Raji (cell line): ENCODE data around the gene GPRIN2.

ENCODE experiments used
- POLR2A ChIP-seq: IDR thresholded peaks from 2 replicates; pipeline ENCODE4 v1.6.1; 2011; ENCODE audit warnings: low read depth, low read length, control low read depth; ENCODE audit not compliant: insufficient read depth

The GPRIN2 gene

GRCh38 chr10:46551701-46552525 lies 4.5 kb downstream of the GPRIN2 start:
- no peak for TF ChIP-seq POLR2A

GRCh38 chr10:46550795-46551700 lies 5.4 kb downstream of the GPRIN2 start:
- no peak for TF ChIP-seq POLR2A

- no peak for TF ChIP-seq POLR2A
Measured at GRCh38 chr10:46550076-46550790, 6.2 kb downstream of the GPRIN2 start.

DNA sequence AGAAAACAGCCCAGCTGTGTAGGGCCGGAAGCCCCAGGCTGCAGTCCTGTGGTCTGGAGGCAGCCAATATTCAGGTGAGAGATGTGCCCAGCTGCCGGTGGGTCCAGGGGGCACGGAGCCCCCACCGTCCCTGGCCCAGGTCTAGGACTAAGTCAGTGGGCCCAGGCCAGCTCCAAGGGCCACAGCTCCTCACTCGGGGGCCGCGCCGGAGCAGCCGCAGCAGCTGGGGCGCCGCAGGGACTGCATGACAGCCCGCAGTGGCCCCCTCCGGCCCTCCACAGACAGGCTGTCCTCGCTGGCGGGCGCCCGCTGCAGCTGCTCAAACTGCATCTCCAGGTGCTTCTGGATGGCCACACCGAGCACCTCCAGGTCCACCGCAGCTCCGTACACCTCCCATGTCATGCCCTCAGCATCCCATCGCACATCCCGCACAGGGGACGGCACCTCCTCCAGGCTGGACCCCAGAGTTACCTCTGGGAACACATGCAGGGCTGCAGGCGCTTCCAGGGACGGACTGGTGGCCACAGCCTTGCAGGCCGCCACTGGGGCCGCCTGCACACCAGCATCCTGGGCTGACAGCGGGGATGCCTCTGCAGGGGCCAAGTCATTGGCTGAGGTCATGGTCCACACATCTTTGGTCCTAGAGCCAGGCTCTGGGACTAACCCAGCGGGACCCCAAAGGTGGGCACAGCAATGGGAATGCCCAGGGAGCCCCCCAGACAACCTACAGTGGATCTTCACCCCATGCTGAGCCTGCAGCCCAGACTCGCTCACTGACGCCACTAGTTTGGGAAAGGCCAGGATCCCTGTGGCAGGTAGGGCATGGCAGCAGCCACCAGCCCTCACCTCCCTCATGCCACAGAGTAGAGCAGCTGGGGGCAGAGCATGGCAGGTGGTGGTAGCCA lies 7.0 kb downstream of the GPRIN2 start:
- TF ChIP-seq POLR2A = no peak

DNA sequence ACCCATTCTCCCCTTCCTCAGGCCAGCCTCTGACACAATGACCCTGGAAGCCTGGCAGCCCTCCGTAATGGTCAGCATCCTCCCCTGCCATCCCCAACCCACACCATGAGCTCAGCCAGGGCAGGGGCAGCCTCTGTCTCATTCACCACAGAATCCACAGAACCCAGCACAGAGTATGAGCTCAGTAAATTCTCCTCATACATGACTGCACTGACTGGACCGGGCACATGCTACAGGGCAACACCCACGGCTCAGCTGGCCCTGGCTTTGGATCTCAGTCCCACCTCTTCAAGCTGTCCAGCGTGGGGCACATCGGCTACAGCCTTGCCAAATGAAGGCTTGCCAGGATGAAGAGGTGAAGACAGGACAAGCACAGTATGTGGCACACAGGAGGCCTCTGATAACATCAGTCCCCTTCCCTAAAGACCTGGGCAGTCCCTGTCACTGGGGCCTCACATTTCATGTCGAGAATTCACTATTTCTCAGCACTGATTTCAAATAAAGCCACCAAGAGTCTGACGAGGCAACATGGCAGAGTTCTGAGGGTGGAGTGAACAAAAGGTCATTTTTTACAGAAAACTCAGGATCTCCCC lies 7.9 kb downstream of the GPRIN2 start:
- TF ChIP-seq POLR2A = no peak

DNA sequence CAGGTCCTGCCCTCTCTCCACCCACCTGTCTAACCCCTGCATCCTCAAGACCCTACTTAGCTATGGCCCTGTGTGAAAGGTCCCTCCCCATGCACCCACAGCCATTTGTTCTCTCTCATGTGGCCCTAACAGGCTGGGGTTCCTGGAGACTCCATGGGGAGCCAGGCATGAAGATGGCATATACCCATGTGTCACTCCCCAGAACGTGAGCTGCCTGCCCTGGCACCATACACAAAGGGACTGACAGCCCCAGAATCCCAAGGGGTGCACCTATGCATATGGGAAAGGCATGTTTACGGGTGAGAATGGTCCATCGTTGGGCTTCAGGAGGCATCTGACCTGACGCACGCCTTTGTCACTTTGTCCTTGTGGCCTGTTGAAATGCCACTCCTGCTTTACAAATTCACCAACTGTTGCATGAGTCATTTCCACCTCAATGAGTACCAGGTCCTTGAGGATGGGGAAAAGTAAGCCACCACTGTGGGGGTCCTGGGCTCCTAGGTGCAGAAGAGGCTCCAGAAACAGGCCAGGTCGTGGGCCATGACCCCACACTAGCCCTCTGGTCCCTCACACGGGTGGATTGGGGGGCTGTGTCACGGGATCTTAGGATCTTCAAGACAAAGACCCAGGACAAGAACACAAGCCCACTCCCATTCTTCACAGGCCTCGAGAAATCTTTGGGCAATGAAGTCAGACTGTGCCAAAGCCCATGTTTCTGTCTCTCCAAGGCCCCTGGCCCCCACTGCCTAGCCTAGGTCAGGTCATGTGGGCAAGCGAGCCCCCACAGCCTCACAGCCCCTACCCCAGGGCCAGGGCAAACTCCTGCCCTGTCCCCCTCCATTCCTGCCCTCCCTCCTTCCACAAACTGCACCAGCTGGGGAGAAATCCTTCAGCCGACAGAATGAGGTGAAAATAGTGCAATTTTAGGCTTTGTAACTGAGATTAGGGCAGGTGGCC lies 8.6 kb downstream of the GPRIN2 start:
- TF ChIP-seq POLR2A = no peak

DNA sequence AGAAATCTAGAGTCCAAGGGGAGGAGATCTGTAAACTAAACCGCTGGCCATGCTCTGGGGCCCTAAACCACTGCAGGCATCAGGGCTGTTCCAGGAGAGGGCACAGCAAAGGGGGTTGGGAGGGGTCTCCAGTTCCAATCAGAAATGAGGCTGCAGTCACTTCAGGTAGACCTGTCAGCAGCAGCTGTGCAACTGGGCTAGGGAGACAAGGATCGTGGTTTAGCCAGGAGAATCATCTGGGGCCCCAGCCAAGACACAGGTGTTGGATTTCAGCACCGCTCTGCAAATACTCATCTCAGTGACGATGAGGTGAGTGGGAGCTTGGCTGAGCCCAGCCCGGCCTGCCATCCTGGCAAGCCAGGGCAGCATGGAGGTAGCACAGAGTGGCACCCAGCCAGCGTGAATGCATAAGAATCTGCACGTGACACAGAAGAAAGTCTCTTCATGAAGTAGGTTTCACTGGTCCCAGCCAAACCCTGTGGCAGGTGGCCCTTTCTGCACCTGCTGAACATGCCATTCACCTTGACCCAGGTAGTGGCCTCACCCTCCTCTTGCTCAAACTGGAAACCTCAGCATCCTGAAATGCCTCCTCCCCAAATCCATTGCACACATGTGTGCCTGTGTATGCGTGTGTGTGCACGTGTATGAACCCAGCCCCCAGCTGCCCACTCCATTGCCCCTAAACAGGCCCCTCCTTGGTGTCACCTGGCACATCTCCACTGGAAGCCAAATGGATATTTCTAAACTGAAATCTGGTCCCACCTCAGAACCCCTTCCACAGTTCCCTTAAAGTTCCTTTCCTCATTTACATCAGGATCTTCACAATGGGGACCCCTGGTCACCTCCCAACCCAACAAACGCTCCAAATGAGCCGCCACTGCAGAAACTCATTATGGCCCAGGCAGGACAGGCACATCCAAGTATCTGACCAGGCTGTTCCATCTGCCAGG lies 9.6 kb downstream of the GPRIN2 start:
- no peak for TF ChIP-seq POLR2A

- no peak for TF ChIP-seq POLR2A
Measured at GRCh38 chr10:46545861-46546590, 10.4 kb downstream of the GPRIN2 start.

DNA sequence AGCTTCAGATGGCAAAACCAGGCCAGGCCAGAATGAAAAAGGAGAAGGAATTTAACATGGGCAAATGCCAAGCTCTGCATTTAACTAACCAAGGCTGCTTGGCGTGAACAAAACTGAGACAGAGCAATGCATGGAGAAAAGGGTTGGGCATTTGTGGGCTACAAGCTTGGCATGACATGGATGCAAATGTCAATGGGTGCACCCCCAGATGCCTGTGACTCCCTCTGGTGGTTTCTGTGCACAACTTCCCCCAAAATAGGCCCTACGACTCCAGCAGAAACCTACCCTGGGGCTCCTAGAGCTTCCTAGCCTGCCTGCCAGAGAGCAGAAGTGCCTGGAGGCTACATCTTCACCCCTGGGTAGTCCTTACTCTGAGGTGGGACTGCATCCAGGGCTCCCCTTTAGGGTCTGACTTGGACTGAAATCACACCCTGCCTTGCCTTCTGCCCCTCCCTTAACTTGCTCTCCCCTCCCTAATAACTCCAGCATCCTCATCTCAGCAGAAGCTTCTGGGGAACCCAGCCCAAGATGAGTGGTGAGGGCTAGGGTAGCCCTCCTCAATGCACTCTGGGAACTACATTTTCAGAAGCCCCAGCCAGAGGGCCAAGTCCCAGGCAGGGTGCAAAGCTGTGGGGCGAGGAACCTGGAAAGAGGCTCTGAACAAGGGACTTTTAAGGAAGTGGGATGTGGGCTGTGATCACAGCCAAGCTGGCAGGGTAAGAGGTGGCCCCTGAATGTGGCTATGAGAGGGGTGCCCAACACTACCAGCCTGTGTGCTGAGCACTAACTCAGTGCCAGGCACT lies 11.3 kb downstream of the GPRIN2 start:
- TF ChIP-seq POLR2A = no peak
